ENCODE data around the gene MOB3A.

Gene MOB3A

DNA sequence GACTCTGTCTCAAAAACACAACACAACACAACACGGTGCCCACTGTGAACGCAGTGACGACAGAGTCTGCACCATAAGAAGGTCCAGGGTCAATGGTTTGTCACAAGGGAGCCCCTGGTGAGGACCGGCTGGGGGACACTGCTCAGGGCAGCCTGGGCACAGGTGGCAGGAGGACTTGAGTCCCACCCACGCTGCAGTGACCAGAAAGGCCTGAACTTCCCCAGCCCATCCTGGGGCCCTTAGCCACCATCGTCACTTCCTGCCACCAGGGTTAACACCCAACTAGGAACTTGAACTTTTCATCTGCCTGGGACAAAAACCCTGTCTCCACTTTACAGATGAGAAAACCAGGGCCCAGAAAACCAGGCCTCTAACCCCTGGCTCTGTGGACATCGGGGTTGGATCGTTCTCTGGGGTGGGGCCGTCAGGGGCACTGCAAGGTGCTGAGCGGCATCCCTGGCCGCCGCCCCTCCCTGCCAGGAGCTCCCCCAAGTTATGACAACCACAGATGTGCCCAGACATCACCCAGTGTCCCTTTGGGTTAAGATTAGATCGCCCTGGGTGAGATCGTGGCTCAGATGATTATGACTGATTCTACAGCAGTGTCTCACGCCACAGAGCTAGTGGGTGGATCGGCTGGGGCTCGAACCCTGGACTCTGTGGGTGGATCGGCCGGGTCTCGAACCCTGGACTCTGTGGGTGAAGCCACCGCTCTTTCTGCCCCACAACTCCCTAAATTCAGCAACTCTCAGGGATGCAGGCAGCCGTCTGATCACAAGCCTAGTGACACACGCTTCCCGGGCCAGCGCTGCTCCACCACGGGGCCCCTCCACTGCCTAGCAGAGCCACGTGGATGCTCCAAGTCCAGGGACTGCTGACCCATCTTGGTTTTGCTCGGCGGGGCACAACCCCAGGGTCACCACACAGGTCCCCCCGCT, 14.0 kb downstream of the MOB3A start:
- DNase-seq = no peak

DNA sequence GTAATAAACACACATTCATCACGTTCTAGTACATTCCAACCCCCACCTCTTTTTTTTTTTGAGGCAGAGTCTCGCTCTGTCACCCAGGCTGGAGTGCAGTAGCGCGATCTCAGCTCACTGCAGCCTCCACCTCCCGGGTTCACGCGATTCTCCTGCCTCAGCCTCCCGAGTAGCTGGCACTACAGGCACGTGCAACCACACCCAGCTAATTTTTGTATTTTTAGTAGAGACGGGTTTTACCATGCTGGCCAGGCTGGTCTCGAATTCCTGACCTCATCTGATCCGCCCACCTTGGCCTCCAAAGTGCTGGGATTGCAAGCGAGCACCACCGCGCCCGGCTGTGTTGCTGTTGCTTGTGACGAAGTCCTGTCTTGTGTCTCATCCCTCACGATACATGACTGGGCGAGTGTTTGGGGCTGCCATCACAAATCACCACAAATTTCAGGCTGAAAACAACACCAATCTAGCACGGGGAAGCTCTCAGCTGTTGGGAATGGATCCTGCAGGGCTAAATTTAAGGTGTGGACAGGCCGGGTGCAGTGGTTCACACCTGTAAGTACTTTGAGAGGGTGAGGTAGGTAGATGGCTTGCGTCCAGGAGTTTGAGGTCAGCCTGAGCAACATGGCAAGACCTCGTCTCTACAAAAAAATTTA, 15.7 kb downstream of the MOB3A start:
- no peak for DNase-seq

DNA sequence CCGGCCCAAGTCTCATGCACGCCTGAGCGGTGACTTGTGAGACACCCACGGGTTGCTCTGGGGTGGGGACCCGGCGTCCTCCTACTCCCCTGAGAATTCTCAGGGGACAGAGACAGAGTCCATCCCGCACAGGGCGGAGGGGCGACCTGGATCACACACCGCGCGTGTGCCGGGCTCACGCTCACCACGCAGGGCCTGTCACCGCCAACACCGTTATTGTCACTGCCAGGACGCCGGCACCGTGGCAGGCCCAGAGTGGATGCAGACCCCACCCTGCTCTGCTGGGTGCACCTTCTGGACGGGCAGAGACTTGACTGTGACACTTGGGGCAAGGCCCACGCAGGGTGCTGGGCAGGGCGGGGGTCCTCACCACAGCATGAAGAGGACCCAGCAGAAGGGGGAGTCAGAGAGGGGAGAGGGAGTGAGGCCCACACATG, 16.2 kb downstream of the MOB3A start:
- DNase-seq = no peak

DNA sequence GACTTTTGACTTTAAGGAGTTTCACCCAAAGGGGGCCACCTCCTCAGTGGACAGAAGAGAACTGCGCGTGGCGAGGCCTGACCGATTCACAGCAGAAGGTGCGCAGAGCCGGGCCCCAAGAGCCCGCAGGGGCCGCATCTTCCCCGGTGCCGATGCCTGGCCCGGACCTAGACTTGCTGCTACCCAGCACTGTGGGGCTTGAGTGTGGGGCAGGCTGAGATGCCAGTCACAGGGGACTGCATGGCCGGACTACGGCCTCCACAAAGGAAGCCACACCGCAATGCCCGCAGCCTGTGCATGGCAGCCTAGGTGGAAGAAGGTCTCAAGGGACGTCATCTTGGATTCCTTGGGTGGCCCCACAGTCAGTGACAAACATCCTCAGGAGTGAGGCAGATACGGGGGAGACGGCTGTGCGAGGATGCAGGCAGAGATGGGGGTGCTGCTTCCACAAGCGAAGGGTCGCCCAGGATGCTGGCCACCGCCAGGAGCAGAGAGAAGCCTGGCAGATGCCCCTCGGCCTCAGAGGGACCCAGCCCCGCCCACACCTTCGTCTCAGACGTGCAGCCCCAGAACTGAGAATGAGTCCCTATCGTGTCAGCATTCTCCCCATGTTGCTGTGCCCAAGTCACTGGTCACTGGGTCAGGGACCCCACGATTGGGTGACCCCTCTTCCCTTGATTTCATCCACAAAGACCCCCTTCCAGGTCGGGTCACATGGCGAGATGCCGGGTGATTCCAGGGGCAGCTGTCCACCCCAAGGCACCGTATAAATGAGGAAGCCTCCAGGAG, 16.9 kb downstream of the MOB3A start:
- DNase-seq = no peak

DNA sequence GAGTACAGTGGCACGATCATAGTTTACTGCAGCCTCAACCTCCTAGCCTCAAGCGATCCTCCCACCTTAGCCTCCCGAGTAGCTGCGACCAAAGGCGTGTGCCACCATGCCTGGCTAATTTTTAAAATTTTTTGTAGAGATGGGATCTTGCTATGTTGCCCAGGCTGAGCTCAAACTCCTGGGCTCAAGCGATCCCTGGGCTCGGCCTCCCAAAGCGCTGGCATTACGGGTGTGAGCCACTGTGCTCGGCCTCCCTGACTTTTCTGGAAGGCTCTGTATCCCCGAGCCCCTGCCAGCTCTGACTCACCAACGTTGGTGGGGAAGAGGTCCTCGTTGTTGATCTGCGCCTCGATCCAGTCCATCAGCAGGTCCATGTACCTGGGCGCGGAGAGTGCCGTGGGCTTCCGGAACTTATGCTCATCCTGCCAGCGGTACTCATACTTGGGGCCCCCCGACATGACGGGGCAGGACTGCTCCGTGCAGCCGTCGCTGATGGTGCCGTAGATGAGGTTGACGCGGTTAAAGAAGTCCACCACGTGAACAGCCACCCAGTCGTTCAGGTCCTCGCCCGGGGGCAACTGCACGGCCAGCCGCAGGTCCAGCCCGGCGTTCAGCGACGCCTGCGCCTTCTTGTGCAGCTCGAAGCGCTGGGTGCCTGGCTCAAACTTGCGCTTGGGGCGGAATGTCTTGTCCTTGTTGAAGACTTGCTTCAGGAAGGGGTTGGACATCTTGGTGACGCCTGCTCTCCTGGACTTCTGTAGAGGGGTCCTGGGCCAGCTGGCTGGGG, 18.1 kb downstream of the MOB3A start:
- no peak for DNase-seq

DNA sequence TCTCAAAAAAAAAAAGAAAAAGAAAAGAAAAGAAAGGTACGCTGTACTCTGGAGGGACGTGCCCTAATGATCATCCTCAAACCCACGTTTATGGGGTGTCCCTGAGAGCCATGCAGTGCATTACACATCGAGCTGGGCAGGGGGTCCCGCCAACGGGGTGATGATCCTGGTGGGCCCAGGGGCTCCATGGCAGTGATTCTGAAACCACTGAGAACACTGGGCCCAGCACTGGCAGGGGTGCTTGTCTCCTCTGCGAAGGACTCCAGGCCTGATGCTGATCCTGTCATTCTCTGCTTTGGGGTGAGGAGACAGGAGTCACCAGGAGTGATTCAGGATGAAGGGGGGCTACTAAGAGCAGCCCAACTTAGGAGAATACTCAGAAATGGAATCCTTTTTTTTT, 18.7 kb downstream of the MOB3A start:
- DNase-seq = no peak

DNA sequence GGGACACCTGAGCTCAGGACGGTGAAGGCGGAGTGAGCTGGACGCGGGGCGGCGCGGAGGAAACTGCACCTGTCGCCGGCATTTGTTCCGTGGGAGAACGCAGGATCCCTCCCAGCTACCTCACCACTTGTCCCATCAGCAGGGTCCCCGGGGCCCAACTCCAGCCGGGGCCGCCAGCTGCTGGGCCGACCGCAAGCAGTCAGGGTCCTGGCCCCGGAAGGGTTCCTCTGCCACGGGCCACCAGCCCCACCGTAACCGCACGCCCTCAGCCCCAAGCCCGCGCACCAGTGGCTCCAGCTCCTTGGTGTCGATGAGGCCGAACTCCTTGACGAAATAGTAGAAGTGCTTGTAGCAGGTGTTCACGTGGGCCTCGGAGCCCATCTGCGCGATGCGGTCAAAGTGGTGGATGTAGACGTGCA, 19.6 kb downstream of the MOB3A start:
- DNase-seq = no peak

DNA sequence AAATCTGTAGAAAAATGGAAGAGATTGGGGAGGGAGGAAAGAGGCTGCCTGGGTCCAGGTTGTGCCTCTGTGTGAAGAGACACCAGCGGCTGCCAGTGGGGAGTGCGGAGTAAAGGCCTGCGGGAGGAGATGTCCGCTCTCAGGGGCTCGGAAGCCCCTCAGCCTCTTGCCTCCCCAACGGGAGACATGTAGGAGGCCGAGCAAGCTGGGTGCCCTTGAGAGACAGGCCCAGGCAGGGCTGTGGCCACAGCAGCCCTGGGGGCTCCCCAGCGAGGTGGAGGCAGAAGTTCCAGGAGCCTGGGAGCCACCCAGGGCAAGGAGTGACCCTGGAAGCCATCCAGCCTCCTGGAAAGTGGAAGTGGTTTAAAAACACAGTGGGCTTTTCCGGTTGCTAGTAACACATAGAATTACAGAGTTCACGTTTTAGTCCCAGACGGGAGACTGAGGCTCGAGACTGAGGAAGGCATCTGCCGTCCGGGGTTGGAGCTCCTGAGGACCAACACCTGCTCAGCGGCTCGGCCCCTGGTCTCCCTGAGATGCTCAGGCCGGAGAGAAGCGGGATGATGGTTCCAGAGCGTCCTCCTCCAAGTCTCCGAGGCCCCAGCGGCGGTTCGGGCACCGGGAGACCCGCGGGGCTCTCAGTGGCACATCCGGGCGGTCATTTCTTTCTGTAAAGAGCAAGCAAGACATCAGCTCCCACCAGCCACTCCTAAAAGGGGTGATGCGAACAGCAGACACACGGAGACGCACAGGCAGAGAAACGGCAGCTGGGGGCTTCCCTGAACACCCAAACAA, 23.2 kb downstream of the MOB3A start:
- no peak for DNase-seq

DNA sequence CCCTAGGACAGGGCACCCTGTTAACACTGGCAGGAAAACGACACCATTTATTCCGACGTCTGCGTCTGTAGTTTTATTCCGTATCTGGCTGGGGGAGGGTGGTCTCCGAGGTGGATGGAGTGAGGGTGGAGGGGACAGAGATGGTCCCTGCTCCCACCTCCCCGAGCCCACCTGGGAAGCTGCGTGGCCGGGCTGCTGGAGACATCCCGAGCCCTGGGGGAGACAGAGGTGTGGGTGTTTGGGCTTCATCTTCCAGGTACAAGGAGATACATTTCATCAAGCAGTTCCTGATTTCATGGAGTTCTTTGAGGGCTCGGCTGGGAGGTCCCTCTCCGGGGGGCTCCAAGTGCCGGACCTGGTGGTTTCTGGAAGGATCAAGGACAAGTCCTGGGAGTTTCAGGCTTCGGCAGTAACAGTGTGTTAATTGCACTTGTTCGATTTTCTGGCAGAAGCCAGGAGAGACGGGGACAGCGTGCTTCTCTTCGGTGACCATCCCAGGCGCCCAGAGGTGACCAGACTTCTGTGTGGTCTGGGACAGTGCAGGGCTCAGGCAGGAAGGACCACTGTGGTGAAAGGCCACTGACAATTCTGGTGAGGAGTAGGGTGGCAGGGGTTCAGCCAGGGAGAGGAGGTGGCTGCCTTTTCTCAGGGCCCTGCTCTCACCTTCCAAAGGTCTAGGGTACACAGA, 25.0 kb downstream of the MOB3A start:
- DNase-seq = no peak

DNA sequence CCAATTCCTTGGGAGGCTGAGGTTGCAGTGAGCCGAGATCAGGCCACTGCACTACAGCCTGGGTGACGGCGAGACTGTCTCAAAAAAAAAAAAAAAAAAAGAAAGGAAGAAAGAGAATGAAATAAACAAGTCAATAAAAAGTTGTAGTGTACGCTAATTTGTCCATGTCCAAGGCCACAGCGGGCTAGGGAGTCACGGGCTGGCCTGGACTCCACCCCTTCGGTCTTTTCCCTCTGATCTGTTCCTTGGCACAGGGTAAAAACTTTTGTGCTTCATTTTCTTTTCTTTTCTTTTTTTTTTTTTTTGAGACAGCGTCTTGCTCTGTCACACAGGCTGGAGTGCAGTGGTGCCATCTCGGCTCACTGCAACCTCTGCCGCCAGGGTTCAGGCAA, 25.7 kb downstream of the MOB3A start:
- DNase-seq = no peak

DNA sequence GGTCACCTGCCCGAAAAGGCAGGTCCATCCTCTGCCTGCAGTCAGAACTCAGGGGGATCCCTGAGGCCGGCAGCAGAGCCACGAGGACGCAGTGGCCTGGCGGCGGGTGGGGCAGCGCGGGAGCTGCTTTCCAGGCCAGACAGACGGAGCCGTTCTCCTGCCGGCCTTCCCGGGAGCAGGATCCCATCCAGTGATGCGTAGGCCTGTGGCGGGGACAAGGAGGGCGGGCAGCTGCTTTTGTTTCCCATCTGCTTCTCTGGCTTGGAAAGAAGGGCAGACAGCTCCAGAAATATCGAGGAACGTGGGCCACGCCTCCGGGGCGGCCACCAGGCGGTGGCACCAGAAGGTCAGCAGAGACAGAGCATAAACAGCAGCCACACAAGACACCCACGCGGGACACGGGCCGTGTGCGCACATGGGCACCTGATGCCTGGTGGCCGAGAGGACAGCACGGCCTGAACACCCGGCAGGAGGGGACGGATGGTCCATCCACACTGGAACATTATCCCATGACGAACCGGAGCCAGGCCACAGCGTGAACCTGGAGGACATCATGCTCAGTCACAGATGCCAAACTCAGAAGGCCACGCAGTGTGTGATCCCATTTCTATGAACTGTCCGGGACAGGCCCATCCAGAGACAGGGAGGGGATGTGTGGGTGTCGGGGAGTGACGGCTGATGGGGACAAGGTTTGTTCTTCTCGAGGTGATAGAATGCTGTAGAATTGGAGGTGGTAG, 31.2 kb downstream of the MOB3A start:
- DNase-seq = no peak

DNA sequence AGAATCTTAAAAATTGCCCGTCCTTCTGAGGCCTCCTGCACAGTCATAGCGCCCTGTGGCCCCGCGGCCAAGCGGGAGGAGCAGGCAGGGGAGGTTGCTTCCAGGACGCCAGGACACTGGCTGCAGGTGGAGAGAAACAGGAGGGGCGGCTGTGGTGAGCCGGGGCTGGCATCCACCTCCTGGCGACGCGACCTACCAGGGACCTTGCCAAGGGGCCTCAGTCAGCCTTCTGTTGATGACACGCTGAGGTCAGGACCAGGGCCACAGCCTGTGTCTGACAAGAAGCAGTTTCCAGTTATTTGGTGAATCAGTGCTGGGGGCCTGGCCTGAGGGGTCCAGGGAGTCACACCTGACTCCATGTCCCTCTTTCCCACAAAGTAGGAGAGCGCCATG, 31.7 kb downstream of the MOB3A start:
- DNase-seq = no peak

DNA sequence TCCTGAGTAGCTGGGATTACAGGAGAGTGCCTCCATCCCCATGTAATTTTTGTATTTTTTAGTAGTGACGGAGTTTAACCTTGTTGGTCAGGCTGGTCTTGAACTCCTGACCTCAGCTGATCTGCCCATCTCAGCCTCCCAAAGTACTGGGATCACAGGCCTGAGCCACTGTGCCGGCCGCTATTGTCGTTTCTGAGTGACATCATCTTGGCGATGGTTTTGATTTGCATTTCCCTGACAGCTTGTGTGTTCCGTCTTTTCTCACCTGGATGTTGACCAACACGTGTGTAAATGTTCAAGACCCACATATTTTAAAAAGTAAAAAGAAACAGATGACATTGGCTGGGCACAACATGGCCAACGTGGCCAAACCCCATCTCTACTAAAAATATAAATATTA, 32.3 kb downstream of the MOB3A start:
- DNase-seq = no peak

DNA sequence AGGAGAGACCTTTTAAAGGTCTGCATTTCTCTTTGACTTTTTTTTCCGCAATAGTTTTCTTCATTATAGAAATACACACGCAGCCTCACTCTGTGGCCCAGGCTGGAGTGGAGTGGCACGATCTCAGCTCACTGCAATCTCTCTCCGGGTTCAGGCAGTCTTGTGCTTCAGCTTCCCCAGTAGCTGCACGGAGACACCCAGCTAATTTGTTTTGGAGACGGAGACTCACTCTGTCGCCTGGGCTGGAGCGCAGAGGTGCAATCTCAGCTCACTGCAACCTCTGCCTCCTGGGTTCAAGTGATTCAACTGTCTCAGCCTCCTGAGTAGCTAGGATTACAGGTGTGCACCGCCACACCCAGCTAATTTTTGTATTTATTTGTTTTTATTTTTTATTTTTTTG, 33.4 kb downstream of the MOB3A start:
- DNase-seq = no peak

DNA sequence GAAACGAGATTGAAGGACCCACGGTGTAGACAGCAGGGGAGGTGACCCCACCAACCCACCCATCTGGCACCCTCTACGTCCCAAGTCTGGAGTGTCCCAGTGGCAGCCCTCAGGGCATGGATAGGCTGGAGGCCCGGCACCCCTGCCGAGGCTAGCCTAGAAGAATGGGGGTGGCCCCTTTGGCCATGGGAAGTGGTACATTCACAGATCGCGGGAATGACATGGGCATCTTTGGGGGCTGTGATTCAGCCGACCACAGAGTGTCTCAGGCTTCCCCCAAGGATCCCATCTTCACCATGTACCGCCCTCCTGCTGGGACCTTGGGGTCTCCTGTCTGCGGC, 33.8 kb downstream of the MOB3A start:
- DNase-seq = no peak

DNA sequence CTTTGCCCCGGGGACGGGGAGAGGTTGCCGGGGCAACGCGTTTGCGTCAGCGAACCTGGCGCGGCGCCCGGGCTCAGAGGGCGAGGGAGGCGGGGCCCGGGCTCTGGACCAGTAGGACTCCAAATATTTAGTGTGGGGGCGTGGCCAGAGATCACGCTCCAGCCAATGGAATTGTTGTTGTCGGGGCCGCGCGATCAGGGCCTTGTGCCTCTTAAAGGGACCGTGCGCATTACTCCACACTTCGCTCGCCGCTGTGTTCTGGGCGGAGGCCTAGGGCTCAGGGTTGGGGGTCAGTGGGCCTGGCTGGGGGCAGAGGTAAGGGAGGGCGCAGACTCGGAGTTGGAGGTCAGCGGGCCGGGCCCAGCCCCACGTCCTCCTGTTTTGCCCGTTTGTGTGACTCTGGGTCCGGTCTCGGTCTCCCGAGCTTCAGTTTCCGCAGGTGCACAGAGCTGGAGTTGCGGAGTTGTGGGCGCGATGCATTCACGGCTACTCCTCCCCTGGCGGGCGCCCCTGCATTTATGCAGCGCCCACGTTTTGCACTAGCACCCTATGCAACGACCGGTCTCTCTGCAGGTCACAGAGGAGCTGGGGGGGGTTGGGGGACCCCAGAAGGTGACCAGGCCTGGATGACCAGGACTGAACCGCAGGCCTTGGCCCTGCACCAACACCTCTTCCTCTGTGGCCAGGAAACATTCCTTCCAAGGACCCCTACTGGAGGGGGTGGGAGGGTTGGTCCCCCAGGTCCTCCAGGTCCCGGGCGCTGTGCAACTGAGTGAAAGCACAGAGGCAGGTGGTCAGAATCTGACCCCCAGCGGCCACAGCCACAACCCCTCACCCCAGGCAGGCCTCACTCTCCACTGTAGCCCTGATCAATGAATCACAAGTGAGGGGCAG, 34.4 kb downstream of the MOB3A start:
- DNase-seq = peak; percentile 99

DNA sequence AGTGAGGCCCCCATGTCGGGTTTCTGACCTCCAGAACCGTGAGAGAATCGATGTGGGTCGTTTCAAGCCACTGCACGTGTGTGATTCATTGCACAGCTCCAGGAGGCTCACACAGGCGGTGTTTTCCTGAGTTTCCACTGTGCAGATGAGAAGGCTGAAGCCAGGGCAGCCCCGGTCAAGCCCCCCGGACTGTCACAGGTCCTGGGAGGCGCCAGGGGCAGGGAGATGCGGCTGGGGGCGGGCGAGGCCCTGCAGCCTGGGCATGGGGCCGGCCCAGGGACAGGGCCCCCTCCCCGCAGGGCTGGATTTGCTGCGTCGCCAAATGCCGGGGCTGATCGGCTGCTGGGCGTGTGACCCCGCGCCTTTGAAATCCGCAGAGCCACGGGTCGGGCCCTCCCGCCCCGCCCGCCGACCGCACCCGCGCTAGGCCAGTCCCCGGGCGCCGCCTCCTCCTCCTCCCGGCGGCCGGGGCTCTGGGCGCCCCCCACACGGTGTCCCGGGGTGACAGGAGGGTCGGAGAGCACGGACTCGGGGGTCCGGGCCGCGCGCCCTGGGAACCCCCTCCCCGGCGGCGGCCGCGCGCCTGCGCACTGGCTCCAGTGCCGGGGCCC, 35.1 kb downstream of the MOB3A start:
- DNase-seq = no peak

DNA sequence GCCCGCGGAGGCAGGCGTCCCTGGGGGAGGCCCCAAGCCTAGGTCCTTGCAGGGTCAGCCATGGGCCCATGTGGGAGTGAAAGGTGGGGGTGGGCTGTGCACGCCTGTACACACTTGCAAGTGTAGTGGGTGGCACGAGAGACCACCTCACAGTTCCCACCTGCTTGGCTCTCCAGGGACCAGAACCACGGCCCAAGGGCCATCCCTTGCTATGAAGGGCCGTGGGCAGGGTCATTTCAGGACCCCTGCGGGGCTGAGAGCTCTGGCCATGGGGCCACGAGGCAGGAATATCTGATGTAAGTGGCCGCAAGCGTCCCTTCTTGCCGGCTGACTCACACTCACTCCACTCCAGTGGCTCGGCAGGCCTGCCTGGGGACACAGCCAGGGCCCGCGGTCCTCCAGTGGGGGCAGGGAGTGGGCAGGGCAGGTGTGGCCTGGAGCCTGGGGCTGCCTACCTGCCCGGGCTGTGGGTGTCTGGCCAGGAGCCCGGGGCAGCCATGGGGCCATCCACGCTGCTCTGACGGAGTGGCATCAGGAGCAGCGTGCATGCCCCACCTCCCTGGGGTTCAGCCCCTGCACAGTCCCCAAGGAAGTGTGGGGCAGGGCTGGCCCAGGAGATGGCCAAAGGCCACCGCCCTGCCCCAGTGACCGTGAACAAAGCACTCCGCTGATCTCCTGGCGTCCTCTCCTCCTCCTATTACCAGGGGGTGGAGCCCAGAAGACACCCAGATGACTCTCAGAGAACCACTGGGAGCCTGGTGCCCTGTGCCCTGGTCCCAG, 36.5 kb downstream of the MOB3A start:
- no peak for DNase-seq

All from NCI-H1105 (cell line).